K562 (cell line): ENCODE data around the gene CNBD2. TPM values are rescaled to one million over a fixed set of nuclear protein-coding genes. Genes with fewer than 3 reads are reported as not detected.
A peak's percentile ranks its signal among the peaks of the same experiment; 100 is the strongest.

Experiments used
- BCL6 ChIP-seq: fragments of 250-450 bp; sonication (Bioruptor Pico); IDR thresholded peaks from 2 replicates; pipeline ENCODE4 v1.4.0; 2020
- BMI1 ChIP-seq: fragments of 150-350 bp; IDR thresholded peaks from 2 replicates; pipeline ENCODE4 v1.6.1; 2014; ENCODE audit warnings: low read length
- BRD9 ChIP-seq: fragments of 450-650 bp; IDR thresholded peaks from 2 replicates; pipeline ENCODE4 v1.6.1; 2018; ENCODE audit warnings: low read depth; ENCODE audit not compliant: partially characterized antibody
- CBX5 ChIP-seq: IDR thresholded peaks from 2 replicates; pipeline ENCODE4 v1.6.1; 2014; ENCODE audit warnings: low read depth, borderline replicate concordance
- COPS2 ChIP-seq: fragments of 450-650 bp; conservative IDR thresholded peaks from 2 replicates; pipeline ENCODE4 v1.6.1; 2016; ENCODE audit warnings: mild to moderate bottlenecking, moderate library complexity
- FOXJ3 ChIP-seq: sonication (generic); formaldehyde crosslinking; IDR thresholded peaks from 2 replicates; pipeline ENCODE4 v1.4.0; 2020; ENCODE audit warnings: mild to moderate bottlenecking, missing genetic modification reagents
- GABPA ChIP-seq: fragments of 200-800 bp; sonication (Bioruptor generic); conservative IDR thresholded peaks from 2 replicates; pipeline ENCODE4 v1.6.1; 2016; ENCODE audit warnings: low read depth, missing genetic modification characterization, missing compliant biosample characterization
- HEY1 ChIP-seq: fragments of 250-450 bp; sonication (Bioruptor Pico); IDR thresholded peaks from 2 replicates; pipeline ENCODE4 v1.5.0; 2020; ENCODE audit warnings: mild to moderate bottlenecking, moderate library complexity, borderline replicate concordance
- HMG20B ChIP-seq: fragments of 250-450 bp; sonication (Bioruptor Pico); IDR thresholded peaks from 2 replicates; pipeline ENCODE4 v1.5.0; 2021; ENCODE audit warnings: mild to moderate bottlenecking
- HNRNPL ChIP-seq: fragments of 200-400 bp; formaldehyde crosslinking; IDR thresholded peaks from 2 replicates; pipeline ENCODE4 v1.6.1; 2017; ENCODE audit warnings: low read depth, mild to moderate bottlenecking, low read length
- HOXB6 ChIP-seq: fragments of 250-450 bp; sonication (Bioruptor Pico); IDR thresholded peaks from 2 replicates; pipeline ENCODE4 v1.5.1; 2022; ENCODE audit warnings: mild to moderate bottlenecking, borderline replicate concordance
- JUND ChIP-seq, 2 experiments: IDR thresholded peaks; 2 replicates in 1 of 2; 3 replicates in 1 of 2; pipeline ENCODE4 v1.6.1; 2011; ENCODE audit warnings: borderline replicate concordance in 2 of 2, low read depth in 2 of 2, low read length in 2 of 2, improper control_type of control experiment in 1 of 2, missing biosample characterization in 1 of 2, missing genetic modification characterization in 1 of 2, missing genetic modification reagents in 1 of 2
- KLF13 ChIP-seq: fragments of 450-650 bp; IDR thresholded peaks from 2 replicates; pipeline ENCODE4 v1.6.1; 2016; ENCODE audit warnings: missing genetic modification characterization, low read depth, mild to moderate bottlenecking, missing compliant biosample characterization, moderate library complexity, borderline replicate concordance
- L3MBTL2 ChIP-seq: fragments of 450-650 bp; IDR thresholded peaks from 2 replicates; pipeline ENCODE4 v1.6.1; 2016; ENCODE audit warnings: mild to moderate bottlenecking, moderate library complexity
- MAFK ChIP-seq: IDR thresholded peaks from 2 replicates; pipeline ENCODE4 v1.6.1; 2011; ENCODE audit warnings: low read length, improper control_type of control experiment
- PCBP2 ChIP-seq: fragments of 200-400 bp; formaldehyde crosslinking; IDR thresholded peaks from 2 replicates; pipeline ENCODE4 v1.6.1; 2018; ENCODE audit warnings: low read length, low read depth, mild to moderate bottlenecking, moderate library complexity; ENCODE audit not compliant: poor library complexity, severe bottlenecking
- POLR2AphosphoS5 ChIP-seq: IDR thresholded peaks from 2 replicates; pipeline ENCODE4 v1.6.1; 2011; ENCODE audit warnings: mild to moderate bottlenecking, low read depth, low read length, moderate library complexity; ENCODE audit not compliant: control insufficient read depth, insufficient read depth
- RBFOX2 ChIP-seq: fragments of 200-400 bp; formaldehyde crosslinking; IDR thresholded peaks from 2 replicates; pipeline ENCODE4 v1.6.1; 2017; ENCODE audit warnings: low read depth, mild to moderate bottlenecking, low read length, moderate library complexity
- RBM34 ChIP-seq: fragments of 200-400 bp; formaldehyde crosslinking; IDR thresholded peaks from 2 replicates; pipeline ENCODE4 v1.6.1; 2018; ENCODE audit warnings: low read length, borderline replicate concordance; ENCODE audit not compliant: insufficient read depth
- TRIM28 ChIP-seq: fragments of 450-650 bp; IDR thresholded peaks from 2 replicates; pipeline ENCODE4 v1.6.1; 2017
- ZKSCAN1 ChIP-seq: fragments of 150-350 bp; IDR thresholded peaks from 2 replicates; pipeline ENCODE4 v1.6.1; 2016; ENCODE audit warnings: low read depth, low read length
- ZNF354B ChIP-seq: fragments of 250-450 bp; sonication (Bioruptor Pico); IDR thresholded peaks from 2 replicates; pipeline ENCODE4 v1.4.0; 2020
- ZNF507 ChIP-seq: conservative IDR thresholded peaks from 2 replicates; pipeline ENCODE4 v1.6.1; 2017; ENCODE audit warnings: missing genetic modification characterization, missing compliant biosample characterization
- ZNF717 ChIP-seq: fragments of 250-450 bp; sonication (Bioruptor Pico); IDR thresholded peaks from 2 replicates; pipeline ENCODE4 v1.5.0; 2021
- ZNF79 ChIP-seq: fragments of 250-450 bp; sonication (Bioruptor Pico); IDR thresholded peaks from 2 replicates; pipeline ENCODE4 v1.4.0; 2020; ENCODE audit warnings: low read depth, mild to moderate bottlenecking, moderate library complexity
- polyA plus RNA-seq, 8 experiments: library from polyadenylated mRNA; depleted of rRNA in 4 of 8; stranded (reverse) in 5 of 8; unstranded in 3 of 8; fragments of >200 nt; fragmentation: Nextera tagmentation in 2 of 8; fragmentation: Illumina TruSeq in 1 of 8; extraction: Ambion mirVana in 2 of 8; extraction: Trizol in 1 of 8; gene quantifications; 2 replicates each; pipeline versions ENCODE4 v1.2.1 to v1.2.3, GENCODE V29; 2011 to 2014; ENCODE audit warnings: inconsistent platforms in 1 of 8, missing spikeins in 1 of 8
- total RNA-seq, 7 experiments: library from RNA; depleted of rRNA in 6 of 7; stranded (reverse); fragments of >200 nt in 6 of 7; fragmentation: Illumina TruSeq in 2 of 7; extraction: Trizol in 2 of 7; gene quantifications; 2 replicates each; pipeline versions ENCODE4 v1.2.1 to v1.2.3, GENCODE V29; 2011 to 2021; ENCODE audit warnings: low replicate concordance in 1 of 7
- TF ChIP-seq, protein P1 (sequence below): sonication (generic); formaldehyde crosslinking; IDR thresholded peaks from 2 replicates; pipeline ENCODE4 v1.8.0; 2023; ENCODE audit warnings: mild to moderate bottlenecking, missing genetic modification reagents
- TF ChIP-seq, protein P2 (sequence below): IDR thresholded peaks from 3 replicates; pipeline ENCODE4 v1.6.1; 2011; ENCODE audit warnings: borderline replicate concordance, mild to moderate bottlenecking; ENCODE audit not compliant: insufficient read length, insufficient read depth

Gene CNBD2
- total and polyA plus RNA-seq, 9 of the 15 experiments (the other 6 are each of a cell fraction or from before 2014, with no cell fraction given) = 3.2 to 17.5 (median 5.3) TPM

DNA sequence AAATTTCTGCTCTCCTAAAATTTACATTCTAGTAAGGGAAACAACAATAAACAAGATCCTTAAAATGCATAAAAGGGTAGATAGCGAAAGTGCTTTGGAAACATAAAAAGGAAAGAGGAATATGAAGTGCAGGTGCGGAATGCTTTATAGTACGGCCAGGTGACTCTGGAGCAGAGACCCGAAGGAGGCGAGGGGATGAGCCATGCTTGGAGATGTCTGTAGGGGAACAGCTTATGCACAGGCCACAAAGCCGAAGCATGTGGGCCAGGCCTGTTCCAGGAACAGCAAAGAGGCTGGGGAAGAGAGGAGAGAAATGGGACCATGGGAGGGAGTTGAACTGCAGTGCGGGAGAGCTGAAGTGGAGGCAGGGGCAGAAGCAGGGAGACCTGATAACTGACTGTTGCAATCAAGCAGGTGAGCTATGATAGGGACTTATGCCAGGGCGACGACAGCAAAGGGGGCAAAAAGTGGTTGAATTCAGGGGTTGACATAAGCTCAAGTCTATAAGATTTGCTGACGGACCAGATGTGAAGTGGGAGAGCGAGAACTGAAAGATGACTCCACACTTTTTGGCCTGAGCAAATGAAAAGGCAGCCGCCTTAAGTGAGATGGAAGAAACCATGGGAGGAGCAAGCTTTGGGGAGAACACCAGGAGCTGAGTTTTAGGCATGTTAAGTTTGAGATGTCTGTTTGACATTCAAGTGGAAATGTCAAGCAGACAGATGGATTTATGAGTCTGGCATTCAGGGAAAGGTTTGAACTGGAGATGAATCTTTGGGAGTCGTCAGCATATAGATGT lies 83.1 kb downstream of the CNBD2 start (continued):
- TF ChIP-seq BRD9 (no peak), ZNF354B (CRISPR knock-in tag) (no peak), RBFOX2 (no peak), FOXJ3 (CRISPR knock-in tag) (no peak), GABPA (tag) (no peak), COPS2 (no peak), POLR2AphosphoS5 (no peak), KLF13 (tag) (no peak), RBM34 (no peak), BCL6 (CRISPR knock-in tag) (no peak), ZNF717 (CRISPR knock-in tag) (no peak), HEY1 (no peak), ZNF507 (tag) (no peak), BMI1 (no peak), ZKSCAN1 (no peak), HMG20B (CRISPR knock-in tag) (no peak), L3MBTL2 (0 out of 2 replicates have a peak, but pooled peaks have one; percentile 38), TRIM28 (no peak), MAFK (peak; percentile 92), ZNF79 (CRISPR knock-in tag) (no peak), JUND (IDR thresholded peaks at IDR 0.05; ENCODE audit: borderline replicate concordance, low read depth, low read length) (0 out of 2 replicates have a peak, but pooled peaks have one; percentile 4), JUND (tag; IDR thresholded peaks at IDR 0.05; ENCODE audit: borderline replicate concordance, low read depth, low read length) (peak; percentile 52; the same call in 2 of the 3 replicates), HNRNPL (no peak), HOXB6 (CRISPR knock-in tag) (no peak), PCBP2 (no peak), CBX5 (no peak)
- TF ChIP-seq, protein P1, sequence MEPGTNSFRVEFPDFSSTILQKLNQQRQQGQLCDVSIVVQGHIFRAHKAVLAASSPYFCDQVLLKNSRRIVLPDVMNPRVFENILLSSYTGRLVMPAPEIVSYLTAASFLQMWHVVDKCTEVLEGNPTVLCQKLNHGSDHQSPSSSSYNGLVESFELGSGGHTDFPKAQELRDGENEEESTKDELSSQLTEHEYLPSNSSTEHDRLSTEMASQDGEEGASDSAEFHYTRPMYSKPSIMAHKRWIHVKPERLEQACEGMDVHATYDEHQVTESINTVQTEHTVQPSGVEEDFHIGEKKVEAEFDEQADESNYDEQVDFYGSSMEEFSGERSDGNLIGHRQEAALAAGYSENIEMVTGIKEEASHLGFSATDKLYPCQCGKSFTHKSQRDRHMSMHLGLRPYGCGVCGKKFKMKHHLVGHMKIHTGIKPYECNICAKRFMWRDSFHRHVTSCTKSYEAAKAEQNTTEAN (CRISPR knock-in tag) = no peak
- TF ChIP-seq, protein P2, sequence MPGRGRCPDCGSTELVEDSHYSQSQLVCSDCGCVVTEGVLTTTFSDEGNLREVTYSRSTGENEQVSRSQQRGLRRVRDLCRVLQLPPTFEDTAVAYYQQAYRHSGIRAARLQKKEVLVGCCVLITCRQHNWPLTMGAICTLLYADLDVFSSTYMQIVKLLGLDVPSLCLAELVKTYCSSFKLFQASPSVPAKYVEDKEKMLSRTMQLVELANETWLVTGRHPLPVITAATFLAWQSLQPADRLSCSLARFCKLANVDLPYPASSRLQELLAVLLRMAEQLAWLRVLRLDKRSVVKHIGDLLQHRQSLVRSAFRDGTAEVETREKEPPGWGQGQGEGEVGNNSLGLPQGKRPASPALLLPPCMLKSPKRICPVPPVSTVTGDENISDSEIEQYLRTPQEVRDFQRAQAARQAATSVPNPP = no peak
